HepG2 (cell line): ENCODE measurements around the gene WNT6. TPM values are rescaled to one million over a fixed set of nuclear protein-coding genes. Genes with fewer than 3 reads are reported as not detected.

ENCODE experiments used
- ATAC-seq: fragments of 200-7000 bp; cut with Tn5 transposase; 3 replicates; pipeline ENCODE4 v1.9.1; 2020; ENCODE audit warnings: mild to moderate bottlenecking, moderate library complexity
- BruUV-seq: library from RNA; stranded (reverse); fragments of 400-500 nt; replicated peaks from 2 replicates; lab custom pipeline; 2021; lab: Mats Ljungman, UMichigan
- CTCF ChIA-PET: fragments of 300-600 bp; formaldehyde crosslinking; extraction: SDS; loops from one replicate; lab custom pipeline; 2021; ENCODE audit warnings: low total read pairs, inconsistent platforms, low intra/inter-chr PET ratio; lab: Yijun Ruan, JAX
- POLR2A ChIA-PET: fragments of 350-600 bp; sonication (Branson Sonifier 250); formaldehyde crosslinking; loops from one replicate; lab custom pipeline; 2020; ENCODE audit warnings: antibody characterized with exemption, inconsistent platforms; lab: Yijun Ruan, JAX
- DNase-seq: peaks from one replicate; pipeline ENCODE4 v3.0.0-alpha.2; 2015; ENCODE audit warnings: low spot score
- FAIRE-seq: peaks from 3 replicates; lab custom pipeline; 2011; peaks lifted over from hg19 to GRCh38; lab: Jason Lieb, UNC
- H2AFZ ChIP-seq: one replicate; pipeline ENCODE4 v1.6.1; 2011; ENCODE audit warnings: low read length, inconsistent platforms
- H3K27ac ChIP-seq: fragments of 300-600 bp; 3 replicates; pipeline ENCODE4 v1.8.0; 2011; ENCODE audit warnings: mixed run types, mild to moderate bottlenecking, mixed read lengths, low read length, inconsistent platforms; ENCODE audit not compliant: insufficient read depth; ENCODE audit errors: extremely low read length
- H3K27me3 ChIP-seq, 2 experiments: fragments of 200-600 bp in 1 of 2; 2 replicates in 1 of 2; 3 replicates in 1 of 2; pipeline versions ENCODE4 v1.6.0 to v1.8.0; 2011; ENCODE audit warnings: low read length in 2 of 2, mild to moderate bottlenecking in 2 of 2, moderate library complexity in 2 of 2, inconsistent platforms in 1 of 2; ENCODE audit not compliant: insufficient read depth in 2 of 2, control insufficient read depth in 1 of 2
- H3K36me3 ChIP-seq, 2 experiments: fragments of 200-600 bp in 1 of 2; replicated peaks in 1 of 2; 2 replicates in 1 of 2; 3 replicates in 1 of 2; pipeline versions ENCODE4 v1.5.1 to v1.8.0; 2011; ENCODE audit warnings: low read length in 2 of 2, inconsistent platforms in 1 of 2; ENCODE audit not compliant: insufficient read depth in 2 of 2, control insufficient read depth in 1 of 2
- H3K4me1 ChIP-seq: 2 replicates; pipeline ENCODE4 v1.5.1; 2012; ENCODE audit warnings: low read length, inconsistent platforms; ENCODE audit not compliant: insufficient read depth
- H3K4me2 ChIP-seq: 2 replicates; pipeline ENCODE4 v1.6.0; 2011; ENCODE audit warnings: low read depth, low read length, inconsistent platforms
- H3K4me3 ChIP-seq, 3 experiments: fragments of 200-600 bp in 1 of 3; sonication (generic), shearing (Covaris generic) in 1 of 3; replicated peaks in 1 of 3; 2 replicates each; pipeline ENCODE4 v1.5.1; 2011 to 2016; ENCODE audit warnings: low read length in 3 of 3, inconsistent platforms in 2 of 3, low read depth in 2 of 3, mild to moderate bottlenecking in 2 of 3, control low read depth in 1 of 3, mixed read lengths in 1 of 3; ENCODE audit not compliant: insufficient read depth in 1 of 3
- H3K79me2 ChIP-seq: one replicate; pipeline ENCODE4 v1.6.1; 2011; ENCODE audit warnings: low read length, inconsistent platforms; ENCODE audit not compliant: insufficient read depth
- H3K9ac ChIP-seq: 2 replicates; pipeline ENCODE4 v1.6.0; 2011; ENCODE audit warnings: mild to moderate bottlenecking, low read depth, low read length, inconsistent platforms; ENCODE audit not compliant: insufficient read depth
- H3K9me3 ChIP-seq: 2 replicates; pipeline ENCODE4 v1.5.1; 2012; ENCODE audit warnings: mild to moderate bottlenecking, low read length
- H4K20me1 ChIP-seq: 2 replicates; pipeline ENCODE4 v1.6.0; 2011; ENCODE audit warnings: inconsistent platforms, mild to moderate bottlenecking, low read length, moderate library complexity; ENCODE audit not compliant: insufficient read depth
- BATF2 ChIP-seq: sonication (generic); formaldehyde crosslinking; IDR thresholded peaks from 2 replicates; pipeline ENCODE4 v1.8.0; 2022; ENCODE audit warnings: mild to moderate bottlenecking, missing genetic modification reagents, moderate library complexity
- HOXA9 ChIP-seq: sonication (generic); formaldehyde crosslinking; IDR thresholded peaks from 2 replicates; pipeline ENCODE4 v1.8.1; 2022; ENCODE audit warnings: missing genetic modification reagents, mild to moderate bottlenecking, moderate library complexity, borderline replicate concordance
- REPIN1 ChIP-seq: sonication (generic); formaldehyde crosslinking; IDR thresholded peaks from 2 replicates; pipeline ENCODE4 v1.8.0; 2022; ENCODE audit warnings: missing genetic modification reagents, low read depth, mild to moderate bottlenecking, borderline replicate concordance
- TAF1 ChIP-seq: sonication (generic); formaldehyde crosslinking; IDR thresholded peaks from 2 replicates; pipeline ENCODE4 v1.4.0; 2020; ENCODE audit warnings: missing genetic modification reagents
- TARDBP ChIP-seq: sonication (generic); formaldehyde crosslinking; IDR thresholded peaks from 2 replicates; pipeline ENCODE4 v1.8.0; 2022; ENCODE audit warnings: mild to moderate bottlenecking, missing genetic modification reagents
- ZNF616 ChIP-seq: sonication (generic); formaldehyde crosslinking; IDR thresholded peaks from 2 replicates; pipeline ENCODE4 v1.5.0; 2020; ENCODE audit warnings: low read depth, mild to moderate bottlenecking, missing genetic modification reagents
- ZNF724P ChIP-seq: sonication (generic); formaldehyde crosslinking; IDR thresholded peaks from 2 replicates; pipeline ENCODE4 v1.8.0; 2022; ENCODE audit warnings: missing genetic modification reagents, borderline replicate concordance
- ZNF761 ChIP-seq: sonication (generic); formaldehyde crosslinking; conservative IDR thresholded peaks from 2 replicates; pipeline ENCODE4 v1.4.0; 2020; ENCODE audit warnings: mild to moderate bottlenecking, missing genetic modification reagents
- ZNF800 ChIP-seq: sonication (generic); formaldehyde crosslinking; IDR thresholded peaks from 2 replicates; pipeline ENCODE4 v1.4.0; 2020; ENCODE audit warnings: missing genetic modification reagents
- ZSCAN29 ChIP-seq: sonication (generic); formaldehyde crosslinking; conservative IDR thresholded peaks from 2 replicates; pipeline ENCODE4 v1.4.0; 2020; ENCODE audit warnings: mild to moderate bottlenecking, missing genetic modification reagents
- WGBS: methylation state at CpG from one replicate; pipeline ENCODE4 v1.1.6; 2017; ENCODE audit warnings: low lambda C conversion rate; 5-methylcytosine and 5-hydroxymethylcytosine counted together
- in situ Hi-C: cut with HindIII; loops from 2 replicates; pipeline ENCODE4 v1.10.0; 2017; ENCODE audit warnings: low pct_unique_long_range_greater_than_20kb; ENCODE audit not compliant: extremely low pct_ligation_motif_present
- intact Hi-C: fragments of 100-400 bp; cut with micrococcal nuclease; formaldehyde crosslinking; loops from one replicate; pipeline ENCODE4 v1.10.0; 2022; ENCODE audit not compliant: unreplicated experiment
- polyA plus RNA-seq, 8 experiments: library from polyadenylated mRNA; depleted of rRNA in 3 of 8; stranded (reverse) in 7 of 8; unstranded in 1 of 8; fragments of >200 nt; fragmentation: Illumina TruSeq in 4 of 8; extraction: Trizol in 4 of 8; gene quantifications; 2 replicates each; pipeline versions ENCODE4 v1.2.1 to v1.2.3, GENCODE V29; 2011 to 2016; ENCODE audit warnings: low read depth in 4 of 8, missing spikeins in 1 of 8, mixed read lengths in 1 of 8; ENCODE audit not compliant: insufficient read depth in 1 of 8
- total RNA-seq, 5 experiments: library from RNA; depleted of rRNA; stranded (reverse); fragments of >200 nt; fragmentation: Illumina TruSeq; extraction: Trizol; gene quantifications; 2 replicates each; pipeline ENCODE4 v1.2.3, GENCODE V29; 2016; ENCODE audit warnings: low read depth in 1 of 5

Gene WNT6
- total and polyA plus RNA-seq, 2 of the 13 experiments (the other 11 are each of a cell fraction or from before 2014, with no cell fraction given): 0.20 TPM; not detected in 1

- Histone ChIP-seq H3K27me3 (peaks cover 28 to 77% of the 10 kb centered on the region in 2 experiments; a peak in 4 of 5 replicates), H2AFZ (no peak overlapping the region), H3K4me2 (no peak overlapping the region), H3K4me3 (no peak overlapping the region; a peak in 1 of 6 replicates), H3K4me1 (peaks cover 54% of the 10 kb centered on the region), H4K20me1 (no peaks in the 10 kb centered on the region; the same call in 1 of the 2 replicates), H3K9me3 (no peaks in the 10 kb centered on the region), H3K27ac (no peak overlapping the region), H3K9ac (no peak overlapping the region), H3K36me3 (no peaks in the 10 kb centered on the region), H3K79me2 (no peaks in the 10 kb centered on the region)
- 0 out of 2 replicates have a peak, but pooled peaks have one; percentile 44 for TF ChIP-seq TARDBP
- no peak for TF ChIP-seq ZNF761 (CRISPR knock-in tag)
- no peak for TF ChIP-seq TAF1 (CRISPR knock-in tag)
- peak; percentile 10; the same call in 1 of the 2 replicates for TF ChIP-seq HOXA9 (CRISPR knock-in tag)
- TF ChIP-seq BATF2 (CRISPR knock-in tag): 0 out of 2 replicates have a peak, but pooled peaks have one; percentile 22
- no peak for TF ChIP-seq REPIN1
- no peak for TF ChIP-seq ZNF724P (CRISPR knock-in tag)
- TF ChIP-seq ZNF616 (CRISPR knock-in tag): no peak
- 0 out of 2 replicates have a peak, but pooled peaks have one; percentile 10 for TF ChIP-seq ZNF800 (CRISPR knock-in tag)
- TF ChIP-seq ZSCAN29 (CRISPR knock-in tag): no peak
- no peak for DNase-seq
- ATAC-seq: peak; percentile 3; the same call in 2 of the 3 replicates
- WGBS: 16% methylated on average over 23 of the region's 34 CpGs
- intact Hi-C loops (loop anchor here (1.0 kb wide), 2 partner anchors 21 to 44 kb away; no protein-coding TSS in a partner anchor), in situ Hi-C loops (no loop called here)
- no peak for FAIRE-seq
- CTCF ChIA-PET: interaction anchor here (4.2 to 4.7 kb wide), 2 partner anchors 21 to 45 kb away, joined by 32 to 58 read pairs; no protein-coding TSS in a partner anchor
- POLR2A ChIA-PET: interaction anchor here (1.1 kb wide), 1 partner anchor 12 kb away, joined by 5 read pairs; no protein-coding TSS in a partner anchor
- no TSS peak for BruUV-seq
These were observed 37.9 kb downstream of the WNT6 start for GRCh38 chr2:218897394-218898108.
